HS-5 (cell line): ENCODE measurements around the gene SRR.
A peak's percentile ranks its signal among the peaks of the same experiment; 100 is the strongest.
"Not testable (repeated sequence)": the region's sequence is repeated elsewhere in the genome, so short reads cannot be mapped to it uniquely, and the experiment has no call there.

Source experiments
- DNase-seq: peaks from one replicate; pipeline ENCODE4 v3.0.0-alpha.2; 2012; ENCODE audit warnings: low read depth

SRR gene

GRCh38 chr17:2303204-2304188 is at the start of gene SRR, which contains the start of gene SMG6:
TSS of gene SRR (plus strand) at chr17:2303950. CDS start at chr17:2315561, 11,611 bp downstream.
TSS of gene SMG6 (minus strand) at chr17:2303785. CDS start at chr17:2303720, 65 bp downstream.
- peak; percentile 46 for DNase-seq

- DNase-seq = not testable (repeated sequence)
Measured at GRCh38 chr17:2258830-2259229, 44.9 kb upstream of the SRR start.

GRCh38 chr17:2259769-2260536 is 43.8 kb upstream of the SRR start:
- no peak for DNase-seq

GRCh38 chr17:2262135-2262587 is 41.6 kb upstream of the SRR start:
- peak; percentile 59 for DNase-seq

- DNase-seq = no peak
Measured at GRCh38 chr17:2263183-2264066, 40.3 kb upstream of the SRR start.

GRCh38 chr17:2264067-2264860 is 39.5 kb upstream of the SRR start:
- no peak for DNase-seq

GRCh38 chr17:2265166-2265565 is 38.6 kb upstream of the SRR start:
- not testable (repeated sequence) for DNase-seq

- DNase-seq = no peak
Measured at GRCh38 chr17:2266045-2266864, 37.5 kb upstream of the SRR start.

- DNase-seq = no peak
Measured at GRCh38 chr17:2266865-2267228, 36.9 kb upstream of the SRR start.

GRCh38 chr17:2267354-2267753 is 36.4 kb upstream of the SRR start:
- DNase-seq = no peak

- no peak for DNase-seq
Measured at GRCh38 chr17:2271985-2272702, 31.6 kb upstream of the SRR start.

- no peak for DNase-seq
Measured at GRCh38 chr17:2274414-2274813, 29.3 kb upstream of the SRR start.

GRCh38 chr17:2275722-2276121 is 28.0 kb upstream of the SRR start:
- DNase-seq = no peak

GRCh38 chr17:2277429-2278170 is 26.1 kb upstream of the SRR start:
- DNase-seq = no peak

- no peak for DNase-seq
Measured at GRCh38 chr17:2279707-2280106, 24.0 kb upstream of the SRR start.

GRCh38 chr17:2282297-2282873 is 21.4 kb upstream of the SRR start:
- DNase-seq = peak; percentile 71

- DNase-seq = no peak
Measured at GRCh38 chr17:2283302-2283701, 20.4 kb upstream of the SRR start.

GRCh38 chr17:2289878-2290478 is 13.8 kb upstream of the SRR start:
- no peak for DNase-seq
